Activated gamma-delta T cell treated with anti-CD3 and anti-CD28 coated beads, Interleukin-2, amount 50 U/mL, for 16 hours (primary cell): ENCODE data around the gene S100A9.
"Not testable (repeated sequence)": the region's sequence is repeated elsewhere in the genome, so short reads cannot be mapped to it uniquely, and the experiment has no call there.

ENCODE experiments used
- DNase-seq: peaks from one replicate; pipeline ENCODE4 v3.0.0-alpha.2; 2020; ENCODE audit warnings: low read depth

The S100A9 gene

GRCh38 chr1:153357853-153358690 is at the start of gene S100A9:
TSS of gene S100A9 (plus strand) at chr1:153357854. CDS start at chr1:153358284, 430 bp downstream.
- DNase-seq: no peak

- DNase-seq: no peak
These were observed 49.1 kb upstream of the S100A9 start for GRCh38 chr1:153308540-153308939.

- DNase-seq: no peak
These were observed 48.2 kb upstream of the S100A9 start for GRCh38 chr1:153309441-153309840.

- no peak for DNase-seq
These were observed 47.1 kb upstream of the S100A9 start for GRCh38 chr1:153310526-153310925.

- DNase-seq: no peak
These were observed 45.0 kb upstream of the S100A9 start, which contains the start of gene PGLYRP3 for GRCh38 chr1:153312570-153313186. TSS of gene PGLYRP3 (minus strand) at chr1:153312952. CDS start at chr1:153310665, 2,287 bp downstream.

- DNase-seq: no peak
These were observed 44.4 kb upstream of the S100A9 start for GRCh38 chr1:153313288-153313687.

- not testable (repeated sequence) for DNase-seq
These were observed 43.3 kb upstream of the S100A9 start for GRCh38 chr1:153314388-153314787.

GRCh38 chr1:153316013-153316412 is 41.6 kb upstream of the S100A9 start:
- DNase-seq: not testable (repeated sequence)

GRCh38 chr1:153318145-153318544 is 39.5 kb upstream of the S100A9 start:
- not testable (repeated sequence) for DNase-seq

- no peak for DNase-seq
These were observed 35.1 kb upstream of the S100A9 start for GRCh38 chr1:153322568-153322967.

GRCh38 chr1:153324912-153325311 is 32.7 kb upstream of the S100A9 start:
- DNase-seq: no peak

- DNase-seq: no peak
These were observed 23.8 kb upstream of the S100A9 start for GRCh38 chr1:153333902-153334301.

GRCh38 chr1:153336650-153337049 is 21.0 kb upstream of the S100A9 start:
- no peak for DNase-seq

GRCh38 chr1:153337980-153338853 is 19.4 kb upstream of the S100A9 start:
- DNase-seq: no peak

- DNase-seq: no peak
These were observed 17.9 kb upstream of the S100A9 start for GRCh38 chr1:153339802-153340201.

- no peak for DNase-seq
These were observed 17.3 kb upstream of the S100A9 start for GRCh38 chr1:153340356-153340755.

GRCh38 chr1:153341431-153341934 is 16.2 kb upstream of the S100A9 start:
- no peak for DNase-seq

- no peak for DNase-seq
These were observed 15.5 kb upstream of the S100A9 start for GRCh38 chr1:153342178-153342577.

GRCh38 chr1:153343040-153343681 is 14.5 kb upstream of the S100A9 start:
- no peak for DNase-seq

- DNase-seq: no peak
These were observed 13.6 kb upstream of the S100A9 start for GRCh38 chr1:153343811-153344717.

- DNase-seq: no peak
These were observed 13.0 kb upstream of the S100A9 start for GRCh38 chr1:153344718-153345025.
